Fibroblast of lung (primary cell): Measurements from ENCODE around the gene KCNK10.

Experiments used
- EZH2 ChIP-seq: IDR thresholded peaks from 2 replicates; pipeline ENCODE4 v1.5.1; 2012; ENCODE audit warnings: low read length, control low read depth, mild to moderate bottlenecking; ENCODE audit errors: missing control alignments
- TF ChIP-seq, protein P1 (sequence below), 2 donors: IDR thresholded peaks in 1 of 2; conservative IDR thresholded peaks in 1 of 2; 1 replicate in 1 of 2; 2 replicates in 1 of 2; pipeline ENCODE4 v1.5.1; 2011 to 2012; ENCODE audit warnings: low read length in 2 of 2, control low read depth in 1 of 2, inconsistent platforms in 1 of 2, low read depth in 1 of 2, mild to moderate bottlenecking in 1 of 2

GRCh38 chr14:88354358-88354757 lies 31.3 kb upstream of the KCNK10 start:
- TF ChIP-seq, protein P1, sequence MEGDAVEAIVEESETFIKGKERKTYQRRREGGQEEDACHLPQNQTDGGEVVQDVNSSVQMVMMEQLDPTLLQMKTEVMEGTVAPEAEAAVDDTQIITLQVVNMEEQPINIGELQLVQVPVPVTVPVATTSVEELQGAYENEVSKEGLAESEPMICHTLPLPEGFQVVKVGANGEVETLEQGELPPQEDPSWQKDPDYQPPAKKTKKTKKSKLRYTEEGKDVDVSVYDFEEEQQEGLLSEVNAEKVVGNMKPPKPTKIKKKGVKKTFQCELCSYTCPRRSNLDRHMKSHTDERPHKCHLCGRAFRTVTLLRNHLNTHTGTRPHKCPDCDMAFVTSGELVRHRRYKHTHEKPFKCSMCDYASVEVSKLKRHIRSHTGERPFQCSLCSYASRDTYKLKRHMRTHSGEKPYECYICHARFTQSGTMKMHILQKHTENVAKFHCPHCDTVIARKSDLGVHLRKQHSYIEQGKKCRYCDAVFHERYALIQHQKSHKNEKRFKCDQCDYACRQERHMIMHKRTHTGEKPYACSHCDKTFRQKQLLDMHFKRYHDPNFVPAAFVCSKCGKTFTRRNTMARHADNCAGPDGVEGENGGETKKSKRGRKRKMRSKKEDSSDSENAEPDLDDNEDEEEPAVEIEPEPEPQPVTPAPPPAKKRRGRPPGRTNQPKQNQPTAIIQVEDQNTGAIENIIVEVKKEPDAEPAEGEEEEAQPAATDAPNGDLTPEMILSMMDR (conservative IDR thresholded peaks at IDR 0.05 in 1 of 2, IDR thresholded peaks at IDR 0.05 in 1 of 2; ENCODE audit: low read depth in 1 of 2, low read length in 2 of 2) = no peak
- no peak for TF ChIP-seq EZH2
